NCI-H1436 treated with DMSO at 0.1 percent for 48 hours (cell line): ENCODE data around the gene PTPRR.

Experiments used
- DNase-seq: peaks from one replicate; lab custom pipeline; 2025; lab: John Stamatoyannopoulos, UW

Gene PTPRR

GRCh38 chr12:70796989-70797388, 123.5 kb downstream of the PTPRR start:
- no peak for DNase-seq

DNA sequence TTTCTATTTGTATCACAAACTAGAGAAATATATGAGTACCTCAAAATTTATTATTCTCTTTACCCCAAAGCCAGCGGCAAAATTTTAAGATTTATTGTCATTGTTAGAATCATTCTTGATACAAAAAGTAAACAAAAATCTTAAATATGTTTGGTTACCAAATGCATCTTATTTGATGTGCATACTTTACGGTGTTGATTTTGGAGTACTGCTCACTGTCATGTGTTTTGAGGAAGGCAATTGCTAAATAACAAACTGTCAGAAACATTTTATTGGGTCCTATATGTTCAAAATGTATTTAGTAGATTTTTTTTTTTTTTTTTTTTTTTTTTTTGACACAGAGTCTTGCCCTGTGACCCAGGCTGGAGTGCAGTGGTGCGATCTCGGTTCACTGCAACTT, 124.9 kb downstream of the PTPRR start:
- DNase-seq: no peak

- DNase-seq: no peak
Observed at GRCh38 chr12:70794131-70794530, 126.4 kb downstream of the PTPRR start.

DNA sequence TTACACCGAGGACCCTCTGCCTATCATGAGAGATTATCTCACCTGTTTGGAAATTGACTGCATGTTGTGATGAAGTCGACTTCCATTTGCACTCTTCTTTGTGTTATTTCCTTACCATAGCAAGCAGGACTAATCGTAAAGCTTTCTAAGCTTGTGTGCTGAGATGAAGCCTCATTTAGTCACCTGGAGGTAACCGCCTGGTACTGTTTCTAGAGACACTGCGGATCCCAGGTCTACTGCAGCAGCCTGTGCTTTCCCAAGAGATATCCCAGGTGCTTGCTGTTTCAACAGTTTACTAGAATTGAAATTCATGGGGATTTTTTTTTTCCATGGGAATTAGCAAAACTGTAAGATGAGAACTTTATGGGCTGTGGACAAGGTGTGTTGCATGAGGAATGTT, 131.8 kb downstream of the PTPRR start:
- no peak for DNase-seq

GRCh38 chr12:70787612-70788011, 132.9 kb downstream of the PTPRR start:
- DNase-seq: no peak

DNA sequence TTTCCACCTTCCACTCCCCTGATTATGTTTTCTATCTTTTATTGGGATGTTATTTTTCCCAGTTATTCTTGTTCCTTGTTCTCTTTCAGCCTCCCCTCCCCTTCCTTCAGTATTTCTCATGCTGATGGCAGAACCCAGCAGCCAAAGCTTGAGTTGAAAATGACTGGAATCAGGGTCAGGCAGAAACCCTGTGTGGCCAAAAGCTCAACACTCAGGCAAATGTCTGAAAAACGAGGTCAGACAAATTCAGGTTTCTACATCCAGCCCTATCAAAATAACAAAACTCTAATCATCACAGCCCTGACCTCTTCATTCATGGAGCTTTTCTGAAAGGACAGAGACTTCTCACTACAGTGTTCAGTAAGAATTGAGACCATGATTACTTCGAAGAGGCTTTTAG, 134.6 kb downstream of the PTPRR start:
- no peak for DNase-seq

DNA sequence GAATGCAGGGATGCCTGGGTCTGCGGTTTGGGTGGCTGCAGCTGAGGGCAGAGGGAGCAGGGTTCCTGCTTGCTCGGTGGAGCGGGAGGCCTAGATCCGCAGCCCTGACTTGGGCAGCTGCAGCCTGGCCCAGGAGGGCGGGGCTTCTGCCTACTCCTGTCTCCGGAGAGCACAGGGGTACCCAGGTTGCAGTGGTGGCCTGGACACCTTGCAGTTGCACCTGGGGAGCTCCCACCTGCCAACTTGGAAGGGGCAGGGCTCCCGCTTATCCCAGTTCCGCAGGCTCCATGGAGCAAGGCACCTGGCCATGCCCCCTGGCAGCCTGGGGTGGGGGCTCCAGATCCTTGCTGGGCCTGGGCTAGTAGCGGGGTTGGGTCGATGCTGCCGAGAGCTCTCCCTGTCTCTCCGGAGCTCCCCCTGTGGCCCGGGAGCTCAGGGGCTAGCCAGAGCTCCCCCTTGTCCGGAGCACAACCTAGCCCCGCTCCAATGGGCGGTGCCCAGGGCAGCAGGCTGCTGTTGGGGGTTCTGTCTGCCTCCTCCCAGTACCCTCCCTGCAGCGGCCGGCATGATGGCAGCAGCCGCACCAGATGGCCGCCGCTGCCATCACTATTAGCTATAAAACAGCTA, 136.4 kb downstream of the PTPRR start:
- DNase-seq: no peak

- no peak for DNase-seq
Observed at GRCh38 chr12:70783455-70783854, 137.1 kb downstream of the PTPRR start.

GRCh38 chr12:70779250-70779649, 141.3 kb downstream of the PTPRR start:
- no peak for DNase-seq

GRCh38 chr12:70774055-70774454, 146.5 kb downstream of the PTPRR start:
- DNase-seq: no peak

DNA sequence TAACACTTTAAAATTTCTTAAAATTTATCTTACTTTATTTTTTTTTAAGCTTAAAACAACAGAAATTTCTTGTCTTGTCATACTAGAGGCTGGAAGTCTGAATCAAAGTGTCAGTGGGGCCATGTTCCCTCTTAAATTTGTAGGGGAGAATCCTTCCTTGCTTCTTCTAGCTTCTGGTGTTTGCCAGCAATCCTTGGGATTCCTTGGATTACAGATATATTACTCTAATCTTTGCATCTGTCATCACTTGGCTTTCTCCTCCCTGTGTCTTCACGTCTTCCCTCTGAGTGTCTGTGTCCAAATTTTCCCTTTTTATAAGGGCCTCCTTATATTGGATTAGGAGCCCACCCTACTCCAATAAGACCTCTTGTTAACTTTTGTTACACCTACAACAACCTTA, 147.7 kb downstream of the PTPRR start:
- DNase-seq: no peak

DNA sequence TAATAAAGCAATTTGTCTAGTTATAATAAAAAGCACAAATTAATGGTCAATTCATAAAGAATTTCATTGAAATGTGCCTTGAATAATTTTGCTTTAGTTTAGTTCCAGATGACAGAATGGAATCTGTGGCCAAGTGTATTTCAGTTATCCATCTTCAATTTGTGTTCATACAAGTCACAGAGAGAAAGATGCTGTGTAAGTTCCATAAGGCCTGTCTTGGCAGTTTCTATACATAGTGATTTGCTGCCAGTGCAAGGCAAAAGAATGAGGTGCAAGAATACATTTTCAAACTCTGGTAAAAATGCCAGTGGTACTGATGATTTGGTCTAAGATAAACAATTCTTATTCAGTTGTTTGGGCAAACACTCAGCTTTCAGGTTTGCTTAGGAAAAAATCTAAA, 149.0 kb downstream of the PTPRR start:
- no peak for DNase-seq

GRCh38 chr12:70763666-70764065, 156.9 kb downstream of the PTPRR start:
- no peak for DNase-seq

DNA sequence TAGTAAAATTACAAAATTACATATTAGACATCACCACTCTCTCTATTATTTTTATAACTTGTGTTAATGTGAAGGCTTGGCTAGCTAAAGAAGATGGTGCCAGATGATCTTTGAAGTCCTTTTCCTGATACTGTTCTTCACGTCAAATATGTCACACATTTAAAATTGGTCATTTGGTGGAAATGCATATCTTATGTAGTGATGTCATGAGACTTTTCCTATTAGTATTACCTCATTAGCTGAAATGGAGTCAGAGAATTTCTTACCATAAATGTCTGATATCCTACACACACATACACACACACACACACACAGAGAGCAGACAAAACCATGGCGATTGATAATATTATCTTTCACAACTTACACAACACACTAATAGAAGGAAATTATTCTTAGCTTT, 158.5 kb downstream of the PTPRR start:
- no peak for DNase-seq

DNA sequence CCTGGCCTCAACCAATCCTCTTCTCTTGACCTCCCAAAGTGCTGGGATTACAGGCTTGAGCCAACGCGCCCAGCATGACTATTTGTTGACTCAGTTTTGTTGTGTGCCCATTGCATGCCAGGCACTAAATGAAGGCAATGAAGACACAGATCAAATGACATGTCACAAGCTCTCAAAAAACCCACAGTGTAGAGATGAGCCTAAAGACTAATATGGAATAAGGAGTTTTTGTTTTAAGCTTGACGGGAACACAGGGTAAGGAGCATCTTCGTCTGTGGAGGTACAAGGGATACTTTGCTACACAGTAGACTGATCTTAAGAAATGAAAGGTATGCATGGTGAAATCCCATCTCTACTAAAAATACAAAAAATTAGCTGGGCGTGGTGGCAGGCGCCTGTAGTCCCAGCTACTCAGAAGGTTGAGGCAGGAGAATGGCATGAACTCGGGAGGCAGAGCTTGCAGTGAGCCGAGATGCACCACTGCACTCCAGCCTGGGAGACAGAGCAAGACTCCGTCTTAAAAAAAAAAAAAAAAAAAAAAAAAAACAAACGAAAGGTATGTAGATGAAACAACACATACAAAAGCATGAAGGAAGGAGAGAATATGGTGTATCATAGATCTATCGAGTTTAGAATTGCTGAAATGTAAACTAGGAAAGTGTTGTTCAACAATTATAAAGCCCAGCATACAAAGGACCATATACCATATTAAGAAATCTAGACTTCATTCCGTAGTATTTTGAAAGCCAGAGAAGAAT, 161.2 kb downstream of the PTPRR start:
- DNase-seq: no peak

DNA sequence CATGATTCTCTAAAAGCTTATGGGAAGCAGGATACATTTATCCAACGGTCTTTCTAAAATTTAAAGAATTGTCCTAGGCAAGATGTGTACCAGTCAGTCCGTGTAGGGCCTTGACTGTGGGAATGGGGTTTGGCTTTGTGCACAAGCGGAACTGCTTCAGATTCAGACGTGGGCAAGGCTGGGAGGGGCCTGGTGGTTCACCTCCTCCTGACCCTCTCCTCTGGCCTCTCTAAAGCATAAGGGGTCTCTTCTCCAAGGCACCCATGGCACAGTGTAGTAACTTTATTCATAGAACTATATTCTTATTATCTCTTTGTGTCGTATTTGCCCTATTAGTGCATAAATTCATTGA, 162.1 kb downstream of the PTPRR start:
- DNase-seq: no peak

DNA sequence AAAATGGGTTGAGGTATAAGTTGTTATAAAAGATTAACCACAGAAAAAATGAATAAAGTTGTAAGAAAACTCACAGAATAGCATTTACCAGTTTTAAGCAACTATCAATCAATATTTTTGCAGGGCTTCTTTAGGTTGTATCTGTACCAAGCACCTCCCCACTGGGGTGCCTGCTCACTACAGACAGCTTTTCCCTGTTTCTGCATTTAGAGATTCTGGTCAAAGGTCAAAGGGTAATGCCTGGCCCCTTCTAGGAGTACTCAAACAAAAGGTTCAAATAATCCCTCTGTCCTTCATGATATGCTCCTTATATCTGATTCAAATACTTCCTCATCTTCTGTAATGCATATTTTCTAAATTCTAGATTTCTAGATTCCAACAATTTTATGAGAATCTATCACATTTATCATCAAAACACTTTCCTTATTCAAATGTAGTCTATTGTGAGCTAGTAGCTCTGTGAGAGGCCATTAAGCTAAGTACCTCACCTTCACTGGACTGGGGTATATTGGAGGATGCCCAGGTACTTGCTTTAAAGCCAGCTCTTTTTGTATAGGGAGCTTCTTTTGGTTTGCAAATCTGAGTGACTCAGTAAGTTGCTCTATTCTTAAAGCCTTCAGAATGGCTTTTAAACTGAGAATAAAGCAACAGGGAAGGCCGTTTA, 162.6 kb downstream of the PTPRR start:
- no peak for DNase-seq

GRCh38 chr12:70756791-70757190, 163.7 kb downstream of the PTPRR start:
- no peak for DNase-seq

DNA sequence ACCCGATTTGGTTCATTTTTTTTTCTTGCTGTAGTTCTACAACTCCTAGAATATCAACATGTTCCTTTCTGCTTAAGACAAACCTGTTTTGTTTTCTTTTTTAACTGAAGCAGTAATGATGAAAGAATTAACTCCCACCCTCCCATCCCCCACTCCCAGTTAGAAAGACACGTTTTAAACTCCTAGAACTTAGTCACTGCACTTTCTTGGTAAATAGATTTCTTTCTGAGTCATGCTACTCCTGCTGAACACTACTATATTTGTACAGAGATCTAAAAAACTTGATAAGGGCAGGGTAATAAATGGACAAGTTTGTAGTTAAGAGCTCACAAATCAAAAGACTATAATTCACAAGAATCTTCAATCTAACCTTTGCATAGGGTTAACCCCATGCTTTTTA, 164.4 kb downstream of the PTPRR start:
- DNase-seq: no peak

GRCh38 chr12:70754330-70754741, 166.2 kb downstream of the PTPRR start:
- no peak for DNase-seq

- DNase-seq: no peak
Observed at GRCh38 chr12:70752327-70752726, 168.2 kb downstream of the PTPRR start.

DNA sequence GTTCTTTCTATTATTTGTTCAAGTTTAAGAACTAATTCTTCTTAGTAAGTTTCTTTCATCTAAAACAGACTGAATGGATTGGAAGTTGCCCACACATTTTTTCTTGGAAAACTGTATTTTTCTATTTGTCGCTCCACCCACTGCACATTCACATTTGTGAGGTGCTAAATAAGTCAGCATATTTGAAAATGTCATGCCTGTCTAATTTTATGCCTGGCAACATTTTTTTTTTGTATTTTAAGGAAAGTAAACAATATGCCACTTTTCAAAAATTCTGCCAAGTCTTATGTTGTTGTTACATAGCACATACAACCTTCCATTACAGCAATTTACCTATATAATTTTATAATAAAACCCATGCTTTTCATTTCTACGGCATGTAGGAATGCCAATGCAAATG, 170.6 kb downstream of the PTPRR start:
- no peak for DNase-seq

DNA sequence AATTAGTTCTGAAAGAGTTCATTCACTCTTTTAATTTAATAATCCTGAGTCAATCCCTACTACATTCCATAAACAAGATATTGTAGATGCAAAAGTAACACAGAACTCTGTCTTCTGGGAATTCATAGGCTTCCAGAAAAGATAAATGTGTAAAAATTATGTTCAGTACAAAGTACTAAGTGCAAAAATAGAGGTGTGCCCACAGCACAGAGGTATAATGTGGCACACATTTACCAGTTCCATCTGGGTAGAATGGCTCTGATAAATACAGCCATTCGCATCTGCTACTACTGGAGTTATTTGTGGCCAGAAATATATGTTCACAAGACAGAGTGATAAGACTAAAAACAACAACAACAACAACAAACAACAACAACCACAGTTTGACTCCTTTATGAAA, 171.7 kb downstream of the PTPRR start:
- no peak for DNase-seq
